Esophagus squamous epithelium (tissue), 5 donors: ENCODE results near the gene CCDC7. TPM values are rescaled to one million over a fixed set of nuclear protein-coding genes. Genes with fewer than 3 reads are reported as not detected.
"Not testable (repeated sequence)": the region's sequence is repeated elsewhere in the genome, so short reads cannot be mapped to it uniquely, and the experiment has no call there.

Experiments used
- DNase-seq: peaks from one replicate; lab custom pipeline; 2025; lab: John Stamatoyannopoulos, UW
- H3K27ac ChIP-seq, 4 donors: fragments of 200-600 bp; sonication (generic); one replicate each; pipeline ENCODE4 v1.5.1; 2016 to 2019; ENCODE audit warnings: mild to moderate bottlenecking in 1 of 4
- H3K27me3 ChIP-seq, 4 donors: fragments of 200-600 bp; sonication (generic); 1 replicate in 3 of 4; 2 replicates in 1 of 4; pipeline versions ENCODE4 v1.5.1 to v1.6.0; 2017 to 2021; ENCODE audit warnings: antibody characterized with exemption in 1 of 4
- H3K36me3 ChIP-seq, 3 donors: fragments of 200-600 bp; sonication (generic); one replicate each; pipeline ENCODE4 v1.5.1; 2016 to 2019
- H3K4me1 ChIP-seq, 3 donors: fragments of 200-600 bp; sonication (generic); one replicate each; pipeline ENCODE4 v1.5.1; 2017 to 2019
- H3K4me3 ChIP-seq, 4 donors: fragments of 200-600 bp; sonication (generic); 1 replicate in 3 of 4; 2 replicates in 1 of 4; pipeline ENCODE4 v1.5.1; 2016 to 2019; ENCODE audit warnings: mild to moderate bottlenecking in 2 of 4, moderate library complexity in 1 of 4
- H3K9me3 ChIP-seq, 3 donors: fragments of 200-600 bp; sonication (generic); one replicate each; pipeline ENCODE4 v1.5.1; 2016 to 2019
- POLR2A ChIP-seq, 4 donors: fragments of 450-650 bp; IDR thresholded peaks; one replicate each; pipeline ENCODE4 v1.6.1; 2017; ENCODE audit warnings: antibody characterized with exemption in 4 of 4, mild to moderate bottlenecking in 4 of 4, moderate library complexity in 3 of 4
- WGBS, 2 donors: methylation state at CpG; one replicate each; pipeline ENCODE4 v1.1.5; 2018; 5-methylcytosine and 5-hydroxymethylcytosine counted together
- intact Hi-C: fragments of 100-400 bp; cut with DNase I; formaldehyde crosslinking; loops from one replicate; pipeline ENCODE4 v1.15.0; 2022
- total RNA-seq, 4 donors: library from RNA; depleted of rRNA; stranded (reverse); fragments of >200 nt; gene quantifications; one replicate each; pipeline ENCODE4 v1.1.0, GENCODE V29; 2016
- TF ChIP-seq, protein P1 (sequence below), 6 experiments: fragments of 450-650 bp in 4 of 6; fragments of 200-600 bp in 2 of 6; sonication (generic) in 2 of 6; IDR thresholded peaks; one replicate each; pipeline ENCODE4 v1.5.1; 2016 to 2019; ENCODE audit warnings: antibody characterized with exemption in 6 of 6, mild to moderate bottlenecking in 4 of 6, moderate library complexity in 4 of 6
- donor health status: DM: yes; HTN: yes; CAD: no.

The CCDC7 gene
- total RNA-seq: 10 to 100 TPM in 2 of 4 donors, 1 to 10 TPM in 2; 1.9 to 31.3 (median 9.1) TPM

DNA sequence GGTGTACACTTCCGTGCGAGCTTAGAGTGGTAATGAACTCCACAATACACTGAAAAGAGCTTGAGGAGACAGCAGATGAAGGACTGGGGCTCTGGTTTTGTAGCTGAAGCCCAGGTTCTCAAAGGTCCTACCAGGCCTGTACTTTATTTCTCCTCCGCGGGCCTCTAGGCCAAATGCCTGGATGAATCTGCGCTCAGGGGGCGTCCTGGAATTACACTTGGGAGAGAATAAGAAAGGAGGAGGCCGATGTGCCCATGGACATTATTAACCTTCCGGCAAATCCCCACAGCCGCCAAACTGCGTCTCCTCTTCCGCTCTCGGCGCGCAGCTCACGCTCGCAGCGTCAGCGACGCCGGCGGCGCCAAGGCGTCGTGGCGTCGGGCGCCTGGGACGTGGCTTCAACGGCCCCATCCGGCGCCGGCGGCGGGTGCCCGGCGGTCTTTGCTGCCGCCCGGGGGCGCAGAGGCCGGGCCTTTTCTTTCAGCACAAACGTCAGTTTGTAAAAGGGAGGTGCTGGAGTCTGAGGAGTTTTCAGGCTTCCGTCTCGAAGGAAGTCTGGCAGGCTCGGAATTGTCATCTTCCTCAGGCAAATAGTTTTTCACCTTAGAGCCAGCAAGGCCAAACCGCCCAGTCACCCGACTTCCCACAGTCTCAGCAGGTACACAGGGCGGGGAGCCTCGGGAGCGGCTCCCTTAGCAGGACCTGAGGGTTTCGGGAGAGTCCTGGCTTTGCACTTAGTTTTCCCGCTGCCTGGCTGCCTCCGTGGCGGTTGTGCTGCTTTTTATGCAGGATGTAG is at the start of gene CCDC7:
Gene CCDC7 (plus strand): TSS at position 401 of the 796 bp plus-strand sequence. CDS start 5,503 bp downstream, outside the sequence.
- 0 to 2% methylated on average over 15 to 35 of the region's 53 CpGs for WGBS, 2 donors
- Histone ChIP-seq H3K27ac (peak within 1 kb of the TSS; percentile 86 to 98 (median 96)), H3K4me3 (peak within 1 kb of the TSS; percentile 44 to 75 (median 70)), H3K4me1 (peaks cover 0 to 20% (median 8%) of the 10 kb centered on the region in 3 donors), H3K36me3 (no peaks in the 10 kb centered on the region), H3K9me3 (no peaks in the 10 kb centered on the region), H3K27me3 (no peaks in the 10 kb centered on the region)
- peak; percentile 22 for DNase-seq
- TF ChIP-seq, protein P1, sequence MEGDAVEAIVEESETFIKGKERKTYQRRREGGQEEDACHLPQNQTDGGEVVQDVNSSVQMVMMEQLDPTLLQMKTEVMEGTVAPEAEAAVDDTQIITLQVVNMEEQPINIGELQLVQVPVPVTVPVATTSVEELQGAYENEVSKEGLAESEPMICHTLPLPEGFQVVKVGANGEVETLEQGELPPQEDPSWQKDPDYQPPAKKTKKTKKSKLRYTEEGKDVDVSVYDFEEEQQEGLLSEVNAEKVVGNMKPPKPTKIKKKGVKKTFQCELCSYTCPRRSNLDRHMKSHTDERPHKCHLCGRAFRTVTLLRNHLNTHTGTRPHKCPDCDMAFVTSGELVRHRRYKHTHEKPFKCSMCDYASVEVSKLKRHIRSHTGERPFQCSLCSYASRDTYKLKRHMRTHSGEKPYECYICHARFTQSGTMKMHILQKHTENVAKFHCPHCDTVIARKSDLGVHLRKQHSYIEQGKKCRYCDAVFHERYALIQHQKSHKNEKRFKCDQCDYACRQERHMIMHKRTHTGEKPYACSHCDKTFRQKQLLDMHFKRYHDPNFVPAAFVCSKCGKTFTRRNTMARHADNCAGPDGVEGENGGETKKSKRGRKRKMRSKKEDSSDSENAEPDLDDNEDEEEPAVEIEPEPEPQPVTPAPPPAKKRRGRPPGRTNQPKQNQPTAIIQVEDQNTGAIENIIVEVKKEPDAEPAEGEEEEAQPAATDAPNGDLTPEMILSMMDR (IDR thresholded peaks at IDR 0.05): peak in 3 of 6 experiments; percentile 24 to 45 (median 30)
- TF ChIP-seq POLR2A (IDR thresholded peaks at IDR 0.05): peak in 2 of 4 donors; percentile 59 to 73
- intact Hi-C loops: no loop called here

DNA sequence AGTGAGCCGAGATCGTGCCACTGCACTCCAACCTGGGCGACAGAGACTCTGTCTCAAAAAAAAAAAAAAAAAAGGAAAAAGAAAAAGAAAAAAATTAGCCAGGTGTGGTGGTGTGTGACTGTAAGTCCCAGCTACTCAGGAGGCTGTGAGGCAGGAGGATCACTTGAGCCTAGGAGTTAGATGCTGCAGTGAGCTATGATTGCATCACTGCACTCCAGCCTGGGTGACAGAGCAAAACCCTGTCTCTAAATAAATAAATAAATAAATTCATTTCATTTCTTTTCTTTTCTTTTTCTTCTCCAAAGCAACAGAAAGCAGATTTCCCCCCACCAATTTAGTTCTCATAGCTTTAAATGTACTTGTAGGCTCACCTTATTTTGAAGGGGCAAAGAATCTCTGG is 48.8 kb upstream of the CCDC7 start:
- H3K27ac ChIP-seq, H3K9me3 ChIP-seq, H3K4me1 ChIP-seq, H3K36me3 ChIP-seq, H3K4me3 ChIP-seq, DNase-seq, intact Hi-C loops, H3K27me3 ChIP-seq: not testable (repeated sequence)
- 87 to 100% methylated on average over 3 of the region's 3 CpGs for WGBS, 2 donors

DNA sequence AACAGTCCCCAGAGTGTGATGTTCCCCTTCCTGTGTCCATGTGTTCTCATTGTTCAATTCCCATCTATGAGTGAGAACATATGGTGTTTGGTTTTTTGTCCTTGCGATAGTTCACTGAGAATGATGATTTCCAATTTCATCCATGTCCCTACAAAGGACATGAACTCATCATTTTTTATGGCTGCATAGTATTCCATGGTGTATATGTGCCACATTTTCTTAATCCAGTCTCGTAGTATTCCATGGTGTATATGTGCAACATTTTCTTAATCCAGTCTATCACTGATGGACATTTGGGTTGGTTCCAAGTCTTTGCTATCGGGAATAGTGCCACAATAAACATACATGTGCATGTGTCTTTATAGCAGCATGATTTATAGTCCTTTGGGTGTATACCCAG is 46.2 kb upstream of the CCDC7 start:
- H3K9me3 ChIP-seq, H3K36me3 ChIP-seq, H3K27me3 ChIP-seq, H3K4me3 ChIP-seq, H3K27ac ChIP-seq, intact Hi-C loops, DNase-seq, H3K4me1 ChIP-seq: not testable (repeated sequence)
- WGBS, 2 donors: 49 to 83% methylated on average over 2 to 3 of the region's 3 CpGs

DNA sequence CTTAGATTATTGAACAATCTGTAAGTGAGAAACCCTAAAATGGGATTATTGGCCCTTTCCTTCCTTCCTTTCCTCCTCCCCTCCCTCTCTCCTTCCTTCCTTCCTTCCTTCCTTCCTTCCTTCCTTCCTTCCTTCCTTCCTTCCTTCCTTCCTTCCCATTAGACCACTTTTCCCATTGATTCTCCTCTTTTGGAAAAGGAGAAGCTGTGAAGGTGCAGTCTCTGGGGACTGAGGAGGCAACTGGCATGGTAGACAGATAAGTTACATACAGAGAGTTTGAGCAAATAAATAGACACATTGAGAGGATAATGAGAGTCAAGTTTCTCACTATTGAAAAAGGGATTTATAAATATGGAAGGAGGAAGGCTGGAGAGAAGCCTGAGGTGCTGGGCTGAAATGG is 45.0 kb upstream of the CCDC7 start:
- H3K4me3 ChIP-seq: no peak overlapping the region
- H3K27ac ChIP-seq: no peak overlapping the region
- DNase-seq: no peak
- H3K4me1 ChIP-seq: no peaks in the 10 kb centered on the region
- H3K27me3 ChIP-seq: no peaks in the 10 kb centered on the region
- no peaks in the 10 kb centered on the region for H3K9me3 ChIP-seq
- no peak for TF ChIP-seq POLR2A (IDR thresholded peaks at IDR 0.05)
- TF ChIP-seq, protein P1 (IDR thresholded peaks at IDR 0.05): no peak
- intact Hi-C loops: no loop called here
- no peaks in the 10 kb centered on the region for H3K36me3 ChIP-seq

DNA sequence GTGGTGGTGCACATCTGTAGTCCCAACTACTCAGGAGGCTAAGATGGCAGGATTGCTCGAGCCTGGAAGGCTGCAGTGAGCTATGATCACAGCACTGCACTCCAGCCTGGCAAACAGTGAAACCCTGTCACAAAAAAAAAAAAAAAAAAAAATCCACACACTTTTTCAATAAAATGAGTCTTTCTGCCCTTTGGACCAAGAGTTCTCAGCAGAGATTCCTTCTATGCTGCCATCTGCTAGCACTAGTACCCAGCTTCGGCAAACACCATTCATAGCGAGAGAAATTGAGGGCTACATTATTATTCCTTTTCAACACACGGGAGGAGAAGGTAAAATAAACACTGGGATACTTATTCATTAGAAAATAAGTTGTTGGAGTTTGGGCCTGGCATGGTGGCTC is 43.4 kb upstream of the CCDC7 start:
- no peaks in the 10 kb centered on the region for H3K27me3 ChIP-seq
- H3K4me1 ChIP-seq: no peaks in the 10 kb centered on the region
- no peak for TF ChIP-seq POLR2A (IDR thresholded peaks at IDR 0.05)
- TF ChIP-seq, protein P1 (IDR thresholded peaks at IDR 0.05): no peak
- DNase-seq: no peak
- no peaks in the 10 kb centered on the region for H3K9me3 ChIP-seq
- H3K36me3 ChIP-seq: no peaks in the 10 kb centered on the region
- intact Hi-C loops: no loop called here
- no peak overlapping the region for H3K4me3 ChIP-seq
- 72 to 82% methylated on average over 4 of the region's 4 CpGs for WGBS, 2 donors
- no peak overlapping the region for H3K27ac ChIP-seq

DNA sequence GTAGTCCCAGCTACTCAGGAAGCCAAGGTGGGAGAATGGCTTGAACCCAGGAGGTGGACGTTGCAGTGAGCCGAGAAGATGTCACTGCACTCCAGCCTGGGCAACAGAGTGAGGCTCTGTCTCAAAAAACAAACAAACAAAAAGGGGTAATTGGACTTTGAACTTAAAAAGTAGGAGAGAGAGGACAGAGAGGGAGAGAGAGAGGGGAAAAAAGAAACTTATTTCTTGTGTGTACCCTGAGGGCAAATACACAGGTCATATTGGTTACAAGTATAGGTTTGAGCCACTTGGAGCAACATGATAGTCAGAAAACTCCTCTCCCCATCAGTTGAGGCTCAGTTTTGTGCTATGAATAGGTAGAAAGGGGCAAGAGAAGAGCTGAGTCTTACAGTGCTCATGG is 42.8 kb upstream of the CCDC7 start:
- intact Hi-C loops: no loop called here
- H3K4me3 ChIP-seq: no peak overlapping the region
- 85 to 94% methylated on average over 2 of the region's 2 CpGs for WGBS, 2 donors

More for the DNA sequence above, 42.8 kb upstream of the CCDC7 start:
- Histone ChIP-seq H3K36me3 (no peaks in the 10 kb centered on the region), H3K9me3 (no peaks in the 10 kb centered on the region), H3K27me3 (no peaks in the 10 kb centered on the region), H3K4me1 (no peaks in the 10 kb centered on the region), H3K27ac (no peak overlapping the region)
- no peak for TF ChIP-seq POLR2A (IDR thresholded peaks at IDR 0.05)
- TF ChIP-seq, protein P1 (IDR thresholded peaks at IDR 0.05): no peak
- DNase-seq: no peak
